NCI-H748 treated with DMSO at 0.1 percent for 48 hours (cell line): ENCODE results near the gene FBXL5.

Experiments
- DNase-seq: peaks from one replicate; lab custom pipeline; 2025; lab: John Stamatoyannopoulos, UW

Gene FBXL5

DNA sequence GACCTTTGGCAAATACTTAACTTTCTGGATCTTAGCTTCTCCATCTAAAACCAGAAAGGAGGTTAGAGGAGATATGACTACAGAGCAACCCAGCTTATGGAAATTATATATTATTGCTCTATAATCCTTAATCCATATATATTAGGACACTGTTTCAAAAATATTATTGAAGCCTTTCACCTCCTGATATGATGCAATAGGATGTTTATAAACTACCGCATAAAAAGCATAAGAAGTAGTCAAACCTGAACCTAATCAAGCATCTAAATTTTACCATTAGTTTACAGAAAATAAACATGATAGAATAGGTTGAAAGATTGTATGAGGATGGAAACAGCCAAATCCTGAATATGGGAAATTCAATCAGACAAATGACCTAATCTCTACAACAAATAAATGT lies 20.9 kb upstream of the FBXL5 start:
- DNase-seq = no peak

DNA sequence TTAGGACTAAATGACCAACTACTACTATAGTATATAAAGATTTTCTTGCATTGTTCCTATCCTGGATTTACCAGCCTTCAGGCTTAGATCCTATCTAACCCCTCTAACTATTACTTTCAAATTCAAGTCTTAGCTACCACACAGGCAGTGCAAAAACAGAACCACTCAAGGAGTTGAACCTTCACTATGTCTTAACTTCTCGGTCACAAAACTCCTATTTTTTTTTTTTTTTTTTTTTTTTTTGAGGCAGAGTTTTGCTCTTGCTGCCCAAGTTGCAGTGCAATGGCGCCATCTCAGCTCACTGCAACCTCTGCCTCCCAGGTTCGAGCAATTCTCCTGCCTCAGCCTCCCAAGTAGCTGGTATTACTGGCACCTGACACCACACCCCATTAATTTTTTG lies 20.2 kb upstream of the FBXL5 start:
- DNase-seq = no peak

DNA sequence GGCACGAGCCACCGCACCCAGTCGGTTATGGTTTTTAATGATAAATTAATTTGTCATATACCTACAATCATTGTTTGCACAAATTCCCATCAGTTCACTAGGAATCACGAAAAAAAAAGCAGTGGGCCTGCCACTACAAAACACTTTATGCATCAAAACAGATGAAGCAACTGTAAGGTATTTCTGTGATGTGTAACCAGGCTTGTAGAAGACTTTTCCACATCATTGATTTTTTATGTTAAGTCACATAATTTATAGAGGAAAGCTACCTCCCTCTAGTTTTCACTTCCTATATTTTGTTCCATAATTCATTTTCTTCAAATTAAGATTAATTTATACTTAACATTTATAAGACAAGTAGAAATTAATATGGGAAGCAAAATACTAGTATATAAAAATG lies 19.8 kb upstream of the FBXL5 start:
- DNase-seq = no peak

DNA sequence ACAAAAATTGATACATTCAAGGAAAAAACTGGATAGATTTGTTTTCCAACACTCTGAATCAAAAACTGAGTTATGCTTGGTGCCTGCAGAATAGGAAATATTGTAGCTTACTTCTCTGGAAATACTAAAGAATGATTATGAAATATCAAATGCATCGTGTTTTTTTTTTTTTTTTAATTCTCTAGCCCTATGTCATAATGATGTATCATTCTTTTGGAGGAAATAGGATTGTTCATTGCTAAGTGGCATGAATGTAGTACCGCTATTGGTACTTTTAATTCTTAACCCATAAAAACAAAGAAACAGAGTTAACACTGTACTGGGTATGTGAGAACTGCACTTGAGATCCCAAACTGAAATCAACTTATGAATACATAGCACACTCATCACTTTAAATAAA lies 18.9 kb upstream of the FBXL5 start:
- DNase-seq = no peak

DNA sequence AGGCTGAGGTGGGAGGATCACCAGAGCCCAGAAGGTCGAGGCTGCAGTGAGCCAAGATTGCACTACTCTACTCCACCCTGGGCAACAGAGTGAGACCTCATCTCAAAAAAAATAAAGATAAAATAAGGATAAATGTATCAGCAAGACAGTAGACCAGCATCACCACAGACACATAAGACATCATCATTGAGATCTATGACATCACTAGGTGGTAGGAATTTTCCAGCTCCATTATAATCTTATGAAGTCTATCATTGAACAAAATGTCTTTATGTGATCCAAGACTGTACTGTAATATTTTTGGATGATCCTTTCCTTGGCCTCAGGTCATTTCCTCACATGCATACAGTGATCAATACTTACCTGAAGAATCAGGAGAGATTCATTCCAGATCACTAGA lies 18.2 kb upstream of the FBXL5 start:
- DNase-seq = no peak

DNA sequence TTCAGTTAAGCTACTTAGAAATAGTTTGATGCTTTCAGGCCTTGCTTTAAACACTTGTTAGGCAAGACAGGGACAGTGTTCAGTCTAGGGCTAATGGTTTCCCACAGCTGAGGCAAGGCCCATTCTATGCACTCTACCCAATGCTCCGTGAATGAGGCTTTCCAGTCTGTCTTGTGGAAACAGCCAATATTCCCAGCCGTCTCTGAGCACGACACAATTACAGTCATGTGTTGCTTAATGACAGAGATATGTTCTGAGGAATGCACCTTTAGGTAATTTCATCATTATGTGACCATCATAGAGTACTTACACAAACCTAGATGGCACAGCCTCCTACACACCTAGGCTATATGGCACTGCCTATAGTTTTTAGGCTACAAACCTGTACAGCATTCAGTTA lies 16.9 kb upstream of the FBXL5 start:
- DNase-seq = no peak

DNA sequence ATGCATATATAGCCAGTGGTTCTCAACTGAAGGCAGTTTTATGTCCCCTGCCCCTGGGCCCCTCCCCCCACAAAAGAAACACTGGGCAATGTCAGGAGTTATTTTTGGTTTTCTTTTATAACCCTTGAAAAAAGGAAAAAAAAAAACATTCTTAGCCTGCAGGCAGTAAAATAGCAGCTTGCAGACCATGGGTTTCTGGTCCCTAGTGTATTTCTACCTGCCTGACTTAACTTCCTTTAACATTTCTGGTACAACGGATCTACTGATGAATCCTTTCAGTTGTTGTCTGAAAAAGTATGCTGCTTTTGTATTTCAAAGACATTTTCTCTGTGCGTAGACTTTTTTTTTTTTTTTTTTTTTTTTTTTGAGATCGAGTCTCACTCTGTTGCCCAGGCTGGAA lies 15.4 kb upstream of the FBXL5 start:
- DNase-seq = no peak

DNA sequence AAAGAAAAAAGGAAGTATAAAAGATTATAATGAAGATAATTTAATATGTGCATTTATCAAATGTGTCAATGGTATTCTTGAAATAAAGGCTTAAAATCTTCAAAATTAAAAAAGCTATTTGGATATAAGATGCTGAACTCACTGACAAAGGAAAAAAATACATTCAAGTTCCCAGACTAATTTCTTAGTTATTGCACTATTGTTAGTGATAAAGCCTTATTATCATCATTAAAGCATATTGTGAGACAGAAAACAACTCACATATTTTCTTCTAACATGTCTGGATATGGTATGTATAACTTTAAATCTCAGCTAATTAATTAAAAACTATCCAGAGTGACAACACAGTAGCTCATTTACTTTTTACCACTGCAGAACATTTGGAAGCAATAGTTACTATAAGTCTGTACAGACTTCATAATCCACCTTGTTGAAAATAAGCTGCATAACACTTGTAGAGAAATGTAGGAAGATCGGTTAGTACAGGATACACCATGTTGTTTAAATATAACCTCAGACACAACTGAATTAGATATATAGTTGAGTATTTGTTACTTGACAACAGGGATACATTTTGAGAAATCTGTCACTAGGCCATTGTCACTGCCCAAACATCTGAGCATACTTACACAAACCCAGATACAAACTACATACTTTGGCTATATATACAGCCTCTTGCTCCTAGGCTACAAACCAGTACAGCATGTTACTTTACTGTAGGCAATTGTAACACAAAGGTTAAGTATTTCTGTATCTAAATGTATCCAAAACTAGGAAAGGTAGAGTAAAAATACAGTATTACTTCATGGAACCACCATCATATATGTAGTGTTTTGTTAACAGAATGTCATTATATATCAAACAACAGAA lies 13.6 kb upstream of the FBXL5 start:
- DNase-seq = no peak

DNA sequence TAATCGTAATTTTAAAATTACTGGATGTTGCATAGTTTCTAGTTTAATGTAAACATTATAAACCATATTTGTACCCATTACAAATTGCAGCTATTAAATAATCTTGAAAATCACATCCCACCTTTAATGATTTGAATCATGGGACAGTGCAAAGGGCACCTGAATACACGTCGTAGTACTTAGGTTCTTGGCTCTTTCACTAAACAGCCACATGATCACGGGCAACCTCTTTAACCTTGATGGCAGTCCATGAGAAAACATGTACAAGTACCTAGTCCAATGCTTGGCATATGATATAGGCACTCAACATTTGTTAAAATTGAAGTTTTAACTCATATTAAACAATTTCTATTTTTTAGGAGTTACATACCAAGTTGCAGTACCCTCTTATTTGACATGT lies 11.8 kb upstream of the FBXL5 start:
- no peak for DNase-seq

DNA sequence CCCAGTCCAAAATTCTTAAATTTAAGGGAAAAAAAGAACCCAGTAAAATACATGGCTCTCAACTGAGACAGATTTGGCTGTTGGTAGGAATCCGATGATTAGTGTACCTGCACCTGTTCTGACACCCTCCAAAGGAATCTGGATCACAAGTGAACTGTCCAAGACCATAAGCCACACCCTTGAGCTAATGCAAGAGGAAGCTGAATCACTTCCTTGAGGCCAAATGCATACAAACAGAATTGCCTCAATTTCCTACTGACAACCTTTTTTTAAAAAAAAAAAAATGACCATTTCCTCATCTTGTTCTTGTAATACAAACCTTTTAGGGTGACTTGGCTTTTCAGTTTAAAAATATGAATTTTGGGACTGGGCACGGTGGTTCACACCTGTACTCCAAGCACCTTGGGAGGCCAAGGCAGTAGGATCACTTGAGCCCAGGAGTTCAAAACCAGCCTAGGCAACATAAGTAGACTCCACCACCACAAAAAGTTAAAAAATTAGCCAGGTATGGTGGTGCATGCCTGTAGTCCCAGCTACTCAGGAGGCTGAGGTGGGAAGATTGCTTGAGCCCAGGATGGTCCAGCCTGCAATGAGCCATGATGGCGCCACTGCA lies 10.7 kb upstream of the FBXL5 start:
- no peak for DNase-seq

DNA sequence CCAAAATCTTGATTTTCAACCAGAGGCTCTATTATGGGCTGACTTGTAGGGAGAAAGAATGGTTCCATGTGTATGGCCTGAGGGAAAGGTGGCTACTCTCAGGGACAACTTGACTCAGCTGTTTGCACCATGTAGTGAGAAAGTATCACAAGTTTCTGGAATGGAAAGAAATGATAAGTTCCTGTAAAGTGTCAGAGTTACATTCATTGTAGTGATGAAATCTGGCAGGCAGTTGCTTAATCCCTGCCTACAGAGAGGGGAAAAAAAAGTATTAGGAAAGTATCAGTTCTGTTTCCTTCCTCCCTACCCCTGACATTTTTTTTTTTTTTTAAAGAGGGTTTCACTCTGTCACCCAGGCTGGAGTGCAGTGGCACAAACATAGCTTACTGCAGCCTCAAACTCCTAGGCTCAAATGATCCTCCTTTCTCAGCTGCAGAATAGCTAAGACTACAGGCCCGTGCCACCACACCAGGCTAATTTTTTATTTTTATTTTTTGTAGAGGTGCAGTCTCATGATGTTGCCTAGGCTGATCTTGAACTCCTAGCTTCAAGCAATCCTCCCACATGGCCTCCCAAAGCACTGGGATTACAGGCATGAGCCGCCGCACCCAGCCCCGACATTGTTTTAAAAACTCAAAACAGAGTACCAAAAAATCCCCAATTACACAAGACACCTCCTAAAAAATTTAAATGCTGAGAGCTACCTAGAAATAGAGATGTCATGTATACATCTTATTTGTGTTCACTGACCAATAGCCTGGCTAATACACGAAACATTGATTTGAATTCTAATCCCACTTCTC lies 4.8 kb upstream of the FBXL5 start:
- no peak for DNase-seq

DNA sequence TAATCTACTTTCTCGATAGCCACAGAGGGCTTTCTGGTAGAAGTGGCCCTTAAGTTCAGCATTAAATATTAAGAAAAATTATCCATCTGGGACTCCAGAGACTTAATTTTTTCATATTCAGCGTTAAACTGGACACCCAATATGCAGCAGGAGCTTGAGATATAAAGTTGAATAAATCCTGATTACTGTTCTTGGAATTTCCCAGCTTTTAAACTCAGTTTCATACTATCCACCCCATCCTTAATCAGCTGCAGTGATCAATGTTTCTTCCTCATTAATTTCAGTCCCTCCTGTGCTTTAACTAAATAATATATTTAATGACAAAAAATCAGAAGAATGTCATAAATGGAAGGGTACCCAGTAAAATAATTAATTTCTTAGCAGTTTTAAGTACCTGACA lies 3.6 kb upstream of the FBXL5 start:
- no peak for DNase-seq

DNA sequence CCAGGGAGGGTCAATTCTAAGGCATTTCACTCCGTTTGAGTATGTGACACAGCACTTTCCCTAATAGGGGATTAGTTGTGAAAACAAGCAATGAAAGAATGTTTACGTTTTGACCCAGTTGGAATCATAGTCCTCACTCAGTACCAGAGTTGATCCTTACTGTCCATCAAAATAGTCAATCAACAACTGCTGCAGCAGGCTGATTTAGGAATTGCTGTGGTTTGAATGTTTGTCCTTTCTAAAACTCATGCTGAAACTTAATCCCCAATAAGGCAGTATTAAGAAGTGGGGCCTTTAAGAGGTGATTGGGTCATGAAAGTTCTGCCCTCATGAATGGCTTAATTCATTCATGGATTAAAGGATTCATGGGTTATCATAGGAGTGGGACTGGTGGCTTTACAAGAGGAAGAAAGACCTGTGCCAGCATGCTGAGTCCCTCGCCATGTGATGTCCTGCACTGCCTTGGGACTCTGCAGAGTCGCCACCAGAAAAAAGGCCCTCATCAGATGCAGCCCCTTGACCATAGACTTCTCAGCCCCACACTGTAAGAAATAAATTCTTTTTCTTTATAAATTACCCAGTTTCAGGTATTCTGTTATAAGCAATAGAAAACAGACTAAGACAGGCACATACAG lies 3.1 kb upstream of the FBXL5 start:
- DNase-seq = no peak

DNA sequence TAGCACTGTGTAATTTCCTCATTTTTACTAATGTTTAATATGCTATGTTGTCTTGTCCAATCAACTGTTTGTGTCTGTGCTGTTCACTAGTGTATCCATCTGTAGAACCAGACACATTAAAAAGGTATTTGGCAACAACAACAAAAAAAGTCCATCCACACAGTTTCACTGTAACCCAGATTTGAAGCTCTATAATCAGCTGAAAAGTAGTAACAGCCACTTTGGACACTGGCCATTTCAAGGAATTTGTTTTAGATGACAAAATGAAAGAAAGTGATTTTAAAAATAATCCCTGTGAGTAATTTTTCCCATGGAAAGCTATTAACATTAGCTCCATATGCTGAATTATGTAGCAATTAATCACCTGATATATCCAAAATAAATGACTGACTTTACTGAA lies 2.2 kb upstream of the FBXL5 start:
- no peak for DNase-seq

DNA sequence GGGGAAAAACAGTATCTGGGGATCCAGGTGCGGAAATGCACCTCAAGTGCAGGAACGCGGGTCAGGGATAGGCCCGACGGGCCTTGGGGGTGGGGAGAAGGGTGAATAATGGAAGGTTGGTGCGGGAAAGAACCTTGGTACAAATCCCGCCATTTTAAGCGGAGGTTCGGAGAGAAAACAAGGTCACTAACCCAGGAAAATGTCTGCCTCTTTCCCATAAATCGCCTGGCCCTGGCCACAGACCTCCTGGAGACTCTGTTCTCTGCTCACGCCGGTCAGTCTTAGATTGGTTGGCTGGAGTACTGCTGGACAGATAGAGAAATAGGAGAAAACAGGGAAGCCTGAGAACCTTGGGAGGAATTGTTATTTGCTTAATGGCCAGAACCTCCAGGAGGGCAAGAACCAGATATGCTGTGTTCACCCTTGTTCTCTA lies 897 bp upstream of the FBXL5 start:
- peak; percentile 20 for DNase-seq

DNA sequence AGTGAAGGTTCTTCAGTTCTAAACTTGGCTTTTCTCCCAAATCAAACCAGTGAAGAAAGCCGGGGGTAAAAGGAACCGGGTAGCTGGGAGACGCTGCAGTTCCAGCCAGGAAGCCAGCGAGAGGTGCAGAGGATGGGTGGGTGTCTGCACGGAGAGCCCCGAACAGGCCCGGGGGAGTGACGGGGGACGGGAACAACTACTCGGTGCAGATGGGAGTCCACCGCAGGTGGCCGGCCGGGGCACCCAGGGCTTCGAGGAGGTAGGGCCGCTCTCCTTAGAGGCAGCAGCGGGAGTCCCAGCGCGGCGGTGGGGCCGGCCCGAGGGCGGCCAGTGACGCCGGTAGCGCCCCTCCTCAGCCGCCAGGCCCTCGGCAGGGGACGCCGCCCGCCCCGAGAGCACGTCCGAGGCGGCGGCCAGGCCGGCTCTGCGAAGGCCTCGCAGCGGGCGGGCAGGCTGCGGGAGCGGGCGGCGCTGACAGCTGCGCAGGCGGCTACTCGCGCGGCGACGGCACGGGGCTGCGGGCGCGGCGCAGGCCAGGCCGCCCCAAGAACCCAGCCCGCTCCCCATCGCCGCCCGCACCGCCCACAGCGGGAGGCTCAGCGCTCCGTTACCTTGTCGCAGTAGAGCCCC lies 449 bp downstream of the FBXL5 start:
- no peak for DNase-seq

DNA sequence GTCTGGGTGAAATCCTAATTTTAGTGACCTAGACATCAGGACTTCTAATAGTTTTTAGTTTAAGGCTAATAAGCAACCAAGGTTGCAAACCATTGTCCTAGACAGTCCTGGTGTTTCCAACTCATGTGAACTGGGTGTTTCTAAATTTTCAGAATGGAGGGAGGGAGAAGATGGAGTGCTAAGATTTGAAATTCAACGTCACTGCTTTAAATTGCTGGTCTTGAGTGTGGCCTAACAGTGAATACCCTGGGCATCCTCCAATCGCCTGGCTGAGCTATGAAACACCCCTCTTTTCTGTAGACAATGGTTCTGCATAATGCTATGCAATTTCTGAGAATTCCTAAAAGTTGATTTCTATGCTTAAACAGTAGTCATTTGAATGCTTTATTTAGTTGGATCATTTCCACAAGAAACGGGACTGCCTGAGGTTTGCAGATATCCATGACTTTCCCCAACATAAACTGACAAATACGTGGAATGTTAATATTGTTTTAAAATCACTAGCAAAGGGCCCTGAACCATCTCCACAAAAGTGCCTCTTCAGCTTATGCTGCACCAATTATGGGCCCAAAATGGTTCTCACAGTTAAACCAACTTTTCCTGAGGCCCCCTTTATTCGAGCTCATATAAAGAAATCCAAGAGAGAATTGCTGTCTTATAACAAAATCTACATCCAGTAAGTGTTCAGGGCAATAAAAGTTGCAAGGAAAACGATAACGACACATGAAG lies 1.1 kb downstream of the FBXL5 start:
- peak; percentile 22 for DNase-seq

DNA sequence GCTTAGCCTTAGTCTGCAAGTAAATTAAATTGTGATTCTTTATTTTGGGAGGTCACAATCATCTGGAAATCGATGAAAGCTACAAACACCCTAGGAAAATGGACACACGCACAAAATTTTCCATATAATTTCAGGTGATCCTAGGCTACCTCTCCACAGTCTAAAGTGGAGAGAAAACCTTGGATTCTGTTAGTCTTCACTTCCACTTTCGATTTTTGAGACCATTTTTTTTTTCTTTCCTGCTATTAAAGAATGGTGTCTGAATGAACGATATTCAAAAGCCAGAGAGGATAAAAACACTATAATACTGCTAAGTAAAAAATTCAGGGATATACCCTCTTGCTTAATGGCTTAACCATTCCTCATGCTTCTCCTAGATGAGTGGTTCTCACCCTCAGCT lies 1.7 kb downstream of the FBXL5 start:
- DNase-seq = no peak

DNA sequence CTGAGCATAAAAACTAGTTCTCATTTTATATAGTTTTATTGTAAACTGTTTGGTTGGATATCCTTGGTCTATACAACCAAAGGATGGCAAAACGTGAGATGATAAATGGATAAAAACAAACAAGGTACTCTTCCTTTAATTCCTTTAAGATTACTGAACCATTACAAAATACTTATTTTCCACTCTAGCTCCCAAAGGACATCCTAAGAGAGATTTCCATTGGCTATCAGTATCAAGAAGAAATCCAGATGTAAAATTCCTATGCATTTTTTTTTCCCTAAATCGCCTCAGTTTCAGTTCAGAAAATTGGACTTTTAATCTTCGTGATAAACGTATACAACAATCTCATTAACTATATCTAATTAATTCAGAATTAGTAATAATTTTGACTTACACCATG lies 2.3 kb downstream of the FBXL5 start:
- no peak for DNase-seq

DNA sequence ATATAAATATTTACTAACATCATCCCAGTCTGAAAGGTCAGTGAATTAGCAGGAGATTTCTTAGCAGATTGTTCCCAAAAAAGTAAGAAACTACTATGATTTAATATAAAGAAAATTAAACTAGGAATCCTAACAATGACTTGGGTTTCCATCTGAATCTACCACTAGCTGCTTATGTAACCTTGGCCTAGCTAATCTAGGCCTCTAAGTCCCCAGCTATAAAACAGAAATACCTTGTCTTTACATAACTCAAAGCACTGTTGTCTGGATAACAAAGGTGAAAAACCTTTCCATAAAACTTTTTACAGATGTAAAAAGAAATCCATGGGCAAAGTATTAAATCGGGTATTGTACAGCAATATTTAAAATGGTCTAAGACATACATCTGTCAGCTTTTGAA lies 3.0 kb downstream of the FBXL5 start:
- DNase-seq = no peak

DNA sequence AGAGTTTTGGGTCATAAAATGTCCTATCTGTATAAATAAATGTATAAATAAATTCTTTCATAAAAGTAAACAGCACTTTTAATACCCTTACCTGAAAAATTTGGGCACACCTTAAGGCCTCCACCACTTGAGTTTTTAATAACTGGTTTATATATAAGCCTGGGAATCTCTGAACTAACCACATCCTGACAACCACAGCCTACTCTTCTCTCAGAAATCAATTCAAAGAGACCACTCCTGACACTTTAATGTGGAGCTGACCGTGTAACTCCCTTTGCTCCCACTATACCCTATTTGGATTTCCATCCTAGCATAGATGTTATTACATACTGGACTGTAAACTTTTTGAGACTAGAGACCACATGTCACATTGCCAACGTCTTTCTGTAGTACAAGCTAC lies 3.5 kb downstream of the FBXL5 start:
- no peak for DNase-seq
